ENCODE data around the gene LPP. TPM values are rescaled to one million over a fixed set of nuclear protein-coding genes. Genes with fewer than 3 reads are reported as not detected.

Gene LPP
- total RNA-seq, 1 experiment from 2014 or later: 264 TPM

GRCh38 chr3:188220097-188220788 is 66.3 kb downstream of the LPP start:
- Mint-ChIP-seq H3K36me3 (ENCODE audit: insufficient read depth, unreplicated experiment) (peaks cover 9% of the 10 kb centered on the region), H3K4me1 (ENCODE audit: low read depth, unreplicated experiment) (peaks cover 87% of the 10 kb centered on the region), H3K4me3 (ENCODE audit: low read depth, unreplicated experiment) (peak overlapping the region; percentile 0), H3K9me3 (ENCODE audit: low read depth, unreplicated experiment) (peaks cover 3% of the 10 kb centered on the region), H3K27ac (ENCODE audit: unreplicated experiment) (peak overlapping the region; percentile 62), H3K27me3 (ENCODE audit: unreplicated experiment) (no peaks in the 10 kb centered on the region)
- TF ChIP-seq CTCF (IDR thresholded peaks at IDR 0.05; ENCODE audit: unreplicated experiment): no peak
- DNase-seq: no peak
- CTCF ChIA-PET: interaction anchor here (0.6 to 0.9 kb wide), 3 partner anchors 73 to 480 kb away, joined by 3 read pairs; no protein-coding TSS in a partner anchor
- BruUV-seq (replicated peaks): no TSS peak
- intact Hi-C loops (cut with micrococcal nuclease; ENCODE audit: unreplicated experiment): no loop called here

GRCh38 chr3:188220988-188221818 is 67.2 kb downstream of the LPP start:
- peaks cover 78% of the 10 kb centered on the region for H3K4me1 Mint-ChIP-seq (ENCODE audit: low read depth, unreplicated experiment)
- peaks cover 3% of the 10 kb centered on the region for H3K9me3 Mint-ChIP-seq (ENCODE audit: low read depth, unreplicated experiment)
- peak overlapping the region; percentile 19 for H3K4me3 Mint-ChIP-seq (ENCODE audit: low read depth, unreplicated experiment)
- BruUV-seq (replicated peaks): no TSS peak
- DNase-seq: no peak
- intact Hi-C loops (cut with micrococcal nuclease; ENCODE audit: unreplicated experiment): no loop called here
- CTCF ChIA-PET: interaction anchor here (0.6 to 1.5 kb wide), 2 partner anchors 253 to 481 kb away, joined by 3 read pairs; no protein-coding TSS in a partner anchor
- TF ChIP-seq CTCF (IDR thresholded peaks at IDR 0.05; ENCODE audit: unreplicated experiment): no peak
- no peaks in the 10 kb centered on the region for H3K27me3 Mint-ChIP-seq (ENCODE audit: unreplicated experiment)
- H3K36me3 Mint-ChIP-seq (ENCODE audit: insufficient read depth, unreplicated experiment): peaks cover 11% of the 10 kb centered on the region
- H3K27ac Mint-ChIP-seq (ENCODE audit: unreplicated experiment): peak overlapping the region; percentile 62

- Mint-ChIP-seq H3K27ac (ENCODE audit: unreplicated experiment) (no peak overlapping the region), H3K36me3 (ENCODE audit: insufficient read depth, unreplicated experiment) (peaks cover 10% of the 10 kb centered on the region), H3K9me3 (ENCODE audit: low read depth, unreplicated experiment) (peaks cover 3% of the 10 kb centered on the region), H3K27me3 (ENCODE audit: unreplicated experiment) (no peaks in the 10 kb centered on the region), H3K4me3 (ENCODE audit: low read depth, unreplicated experiment) (no peak overlapping the region), H3K4me1 (ENCODE audit: low read depth, unreplicated experiment) (peaks cover 58% of the 10 kb centered on the region)
- no peak for TF ChIP-seq CTCF (IDR thresholded peaks at IDR 0.05; ENCODE audit: unreplicated experiment)
- CTCF ChIA-PET: no interaction called here
- no TSS peak for BruUV-seq (replicated peaks)
- intact Hi-C loops (cut with micrococcal nuclease; ENCODE audit: unreplicated experiment): no loop called here
- no peak for DNase-seq
Measured at GRCh38 chr3:188223936-188224335, 70.0 kb downstream of the LPP start.

GRCh38 chr3:188227442-188227841 is 73.5 kb downstream of the LPP start:
- no peak for DNase-seq
- peaks cover 36% of the 10 kb centered on the region for H3K4me1 Mint-ChIP-seq (ENCODE audit: low read depth, unreplicated experiment)
- no peak overlapping the region for H3K27ac Mint-ChIP-seq (ENCODE audit: unreplicated experiment)
- H3K4me3 Mint-ChIP-seq (ENCODE audit: low read depth, unreplicated experiment): no peak overlapping the region
- CTCF ChIA-PET: interaction anchor here (0.8 kb wide), 1 partner anchor 21 kb away, joined by 3 read pairs; no protein-coding TSS in a partner anchor
- no peak for TF ChIP-seq CTCF (IDR thresholded peaks at IDR 0.05; ENCODE audit: unreplicated experiment)
- BruUV-seq (replicated peaks): no TSS peak
- H3K27me3 Mint-ChIP-seq (ENCODE audit: unreplicated experiment): no peaks in the 10 kb centered on the region
- peaks cover 7% of the 10 kb centered on the region for H3K36me3 Mint-ChIP-seq (ENCODE audit: insufficient read depth, unreplicated experiment)
- H3K9me3 Mint-ChIP-seq (ENCODE audit: low read depth, unreplicated experiment): no peaks in the 10 kb centered on the region
- intact Hi-C loops (cut with micrococcal nuclease; ENCODE audit: unreplicated experiment): no loop called here
